ENCODE data around the gene EEF1AKMT4. TPM values are rescaled to one million over a fixed set of nuclear protein-coding genes. Genes with fewer than 3 reads are reported as not detected.

EEF1AKMT4 gene
- total RNA-seq: under 1 TPM; 0.73 to 0.80 (median 0.79) TPM
- 1.7 TPM for total RNA-seq (2013)

DNA sequence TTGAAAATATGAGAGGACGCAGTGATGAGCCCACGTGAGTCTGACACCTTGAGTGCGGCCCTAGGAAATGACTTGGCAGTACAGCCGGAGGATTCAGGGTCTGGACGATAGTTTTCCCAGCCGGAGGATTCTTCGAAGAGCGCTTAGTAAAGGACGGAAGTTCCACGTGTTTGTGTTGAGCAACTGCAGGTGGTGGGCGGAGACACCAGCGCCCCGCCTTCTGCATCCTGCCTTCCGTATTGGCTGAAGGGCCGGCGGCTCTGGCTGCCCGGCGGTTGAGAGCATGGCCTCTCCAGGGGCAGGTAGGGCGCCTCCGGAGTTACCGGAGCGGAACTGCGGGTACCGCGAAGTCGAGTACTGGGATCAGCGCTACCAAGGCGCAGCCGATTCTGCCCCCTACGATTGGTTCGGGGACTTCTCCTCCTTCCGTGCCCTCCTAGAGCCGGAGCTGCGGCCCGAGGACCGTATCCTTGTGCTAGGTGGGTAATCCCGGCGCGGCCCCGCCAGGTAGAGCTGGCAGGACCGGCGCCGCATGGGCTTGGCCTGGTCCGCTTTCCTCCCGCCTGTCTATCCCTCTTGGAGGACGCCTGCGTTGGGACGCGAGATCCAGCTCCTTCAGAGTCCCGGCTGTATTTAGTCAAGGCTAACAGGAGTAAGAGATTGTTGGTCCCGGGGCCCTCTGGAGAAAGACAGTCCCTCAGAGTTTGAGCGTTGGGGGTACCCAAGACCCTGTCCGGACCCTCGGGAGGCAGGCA is at the start of gene EEF1AKMT4:
Gene EEF1AKMT4 (plus strand): TSS at position 261 of the 755 bp plus-strand sequence. CDS start 23 bp downstream, at position 284.
- H3K27me3 Mint-ChIP-seq (ENCODE audit: low read depth in 2 of 2): no peaks in the 10 kb centered on the region
- Histone ChIP-seq H3K4me1 (ENCODE audit: control insufficient read depth, insufficient read depth, low read length) (peaks cover 20% of the 10 kb centered on the region), H3K27me3 (ENCODE audit: control insufficient read depth, insufficient read depth, low read length) (no peaks in the 10 kb centered on the region), H3K4me3 (ENCODE audit: low read length) (peak within 1 kb of the TSS; percentile 76), H3K9me3 (ENCODE audit: control insufficient read depth, insufficient read depth, low read length) (no peaks in the 10 kb centered on the region), H3K27ac (ENCODE audit: low read length) (peak within 1 kb of the TSS; percentile 62), H3K36me3 (ENCODE audit: control insufficient read depth, insufficient read depth, low read length) (peaks cover 11% of the 10 kb centered on the region)
- intact Hi-C loops (cut with micrococcal nuclease): loop anchor here (1.0 to 10.0 kb wide), 7 partner anchors 22 to 355 kb away; partner anchors contain the start of genes AP2M1, EIF2B5 and PSMD2
- peak; percentile 93 to 98 for DNase-seq
- no peaks in the 10 kb centered on the region for H3K9me3 Mint-ChIP-seq
- H3K36me3 Mint-ChIP-seq: peaks cover 8% of the 10 kb centered on the region
- H3K27ac Mint-ChIP-seq: peak within 1 kb of the TSS; percentile 94 to 99
- peak; percentile 86 to 92 (median 88) for ATAC-seq
- peak within 1 kb of the TSS; percentile 100 for H3K4me3 Mint-ChIP-seq
- WGBS (ENCODE audit: insufficient coverage): under 1% methylated on average over 54 of the region's 54 CpGs
- H3K4me1 Mint-ChIP-seq: peaks cover 21 to 23% of the 10 kb centered on the region in 2 donors
- TF ChIP-seq, protein P1, sequence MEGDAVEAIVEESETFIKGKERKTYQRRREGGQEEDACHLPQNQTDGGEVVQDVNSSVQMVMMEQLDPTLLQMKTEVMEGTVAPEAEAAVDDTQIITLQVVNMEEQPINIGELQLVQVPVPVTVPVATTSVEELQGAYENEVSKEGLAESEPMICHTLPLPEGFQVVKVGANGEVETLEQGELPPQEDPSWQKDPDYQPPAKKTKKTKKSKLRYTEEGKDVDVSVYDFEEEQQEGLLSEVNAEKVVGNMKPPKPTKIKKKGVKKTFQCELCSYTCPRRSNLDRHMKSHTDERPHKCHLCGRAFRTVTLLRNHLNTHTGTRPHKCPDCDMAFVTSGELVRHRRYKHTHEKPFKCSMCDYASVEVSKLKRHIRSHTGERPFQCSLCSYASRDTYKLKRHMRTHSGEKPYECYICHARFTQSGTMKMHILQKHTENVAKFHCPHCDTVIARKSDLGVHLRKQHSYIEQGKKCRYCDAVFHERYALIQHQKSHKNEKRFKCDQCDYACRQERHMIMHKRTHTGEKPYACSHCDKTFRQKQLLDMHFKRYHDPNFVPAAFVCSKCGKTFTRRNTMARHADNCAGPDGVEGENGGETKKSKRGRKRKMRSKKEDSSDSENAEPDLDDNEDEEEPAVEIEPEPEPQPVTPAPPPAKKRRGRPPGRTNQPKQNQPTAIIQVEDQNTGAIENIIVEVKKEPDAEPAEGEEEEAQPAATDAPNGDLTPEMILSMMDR (IDR thresholded peaks at IDR 0.05): no peak

GRCh38 chr3:184200825-184201224 is 48.6 kb upstream of the EEF1AKMT4 start:
- H3K4me3 ChIP-seq (ENCODE audit: low read length): no peak overlapping the region

DNA sequence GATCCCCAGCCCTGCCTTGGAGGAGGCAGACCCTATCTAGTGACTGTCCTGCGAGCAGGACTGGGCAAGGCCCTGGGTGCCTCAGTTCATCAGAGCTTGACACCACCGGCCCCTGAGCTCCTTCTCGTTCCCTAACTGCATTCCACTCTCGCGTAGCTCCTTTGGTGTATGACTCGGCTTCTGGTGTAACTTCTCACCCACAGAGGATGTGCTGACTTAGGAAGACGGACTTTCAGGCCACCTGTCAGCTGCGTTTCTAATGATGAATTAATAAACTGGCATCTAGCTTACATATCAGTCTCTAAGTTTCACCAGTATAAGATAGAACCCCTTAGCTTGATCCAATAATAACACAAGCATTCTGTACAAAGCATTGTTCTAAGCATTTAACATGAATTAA is 45.9 kb upstream of the EEF1AKMT4 start:
- Mint-ChIP-seq H3K9me3 (no peaks in the 10 kb centered on the region), H3K27ac (no peak overlapping the region), H3K27me3 (ENCODE audit: low read depth in 2 of 2) (peaks cover 12 to 14% of the 10 kb centered on the region in 2 donors), H3K4me1 (no peaks in the 10 kb centered on the region), H3K4me3 (no peak overlapping the region), H3K36me3 (no peaks in the 10 kb centered on the region)
- no peak overlapping the region for H3K4me3 ChIP-seq (ENCODE audit: low read length)
- DNase-seq: no peak
- 90% methylated on average over 8 of the region's 8 CpGs for WGBS (ENCODE audit: insufficient coverage)
- H3K36me3 ChIP-seq (ENCODE audit: control insufficient read depth, insufficient read depth, low read length): no peaks in the 10 kb centered on the region
- no peaks in the 10 kb centered on the region for H3K9me3 ChIP-seq (ENCODE audit: control insufficient read depth, insufficient read depth, low read length)
- TF ChIP-seq, protein P1 (IDR thresholded peaks at IDR 0.05): no peak
- H3K27me3 ChIP-seq (ENCODE audit: control insufficient read depth, insufficient read depth, low read length): no peaks in the 10 kb centered on the region
- H3K27ac ChIP-seq (ENCODE audit: low read length): no peak overlapping the region
- intact Hi-C loops (cut with micrococcal nuclease): no loop called here
- no peak for ATAC-seq
- H3K4me1 ChIP-seq (ENCODE audit: control insufficient read depth, insufficient read depth, low read length): no peaks in the 10 kb centered on the region

More at GRCh38 chr3:184200825-184201224, 48.6 kb upstream of the EEF1AKMT4 start:
- ATAC-seq: no peak
- Histone ChIP-seq H3K9me3 (ENCODE audit: control insufficient read depth, insufficient read depth, low read length) (no peaks in the 10 kb centered on the region), H3K36me3 (ENCODE audit: control insufficient read depth, insufficient read depth, low read length) (no peaks in the 10 kb centered on the region), H3K27me3 (ENCODE audit: control insufficient read depth, insufficient read depth, low read length) (no peaks in the 10 kb centered on the region), H3K4me1 (ENCODE audit: control insufficient read depth, insufficient read depth, low read length) (no peaks in the 10 kb centered on the region), H3K27ac (ENCODE audit: low read length) (no peak overlapping the region)
- TF ChIP-seq, protein P1 (IDR thresholded peaks at IDR 0.05): no peak
- Mint-ChIP-seq H3K4me3 (no peak overlapping the region), H3K9me3 (no peaks in the 10 kb centered on the region), H3K27me3 (ENCODE audit: low read depth in 2 of 2) (peaks cover 0 to 4% of the 10 kb centered on the region in 2 donors), H3K36me3 (no peaks in the 10 kb centered on the region), H3K4me1 (no peaks in the 10 kb centered on the region), H3K27ac (no peak overlapping the region)
- intact Hi-C loops (cut with micrococcal nuclease): no loop called here
- DNase-seq: no peak
